Stimulated activated CD4-positive, alpha-beta T cell treated with anti-CD3 and anti-CD28 coated beads, Interleukin-1b, Interleukin-23, amount 100 ng/mL, for 4 hours (primary cell): ENCODE measurements around the gene ZHX3.

Experiments used
- DNase-seq, 2 donors: peaks; one replicate each; pipeline ENCODE4 v3.0.0-alpha.2; 2020; ENCODE audit warnings: low read depth in 2 of 2

Gene ZHX3

GRCh38 chr20:41171736-41172295 is 145.7 kb downstream of the ZHX3 start:
- no peak for DNase-seq

GRCh38 chr20:41170386-41171105 is 147.0 kb downstream of the ZHX3 start:
- DNase-seq = no peak

GRCh38 chr20:41169791-41170351 is 147.7 kb downstream of the ZHX3 start:
- DNase-seq = no peak

- DNase-seq = no peak
Measured at GRCh38 chr20:41169162-41169690, 148.3 kb downstream of the ZHX3 start.

GRCh38 chr20:41168281-41169161 is 149.0 kb downstream of the ZHX3 start:
- DNase-seq = no peak

GRCh38 chr20:41167481-41168253 is 149.9 kb downstream of the ZHX3 start:
- no peak for DNase-seq

GRCh38 chr20:41167118-41167470 is 150.4 kb downstream of the ZHX3 start:
- no peak for DNase-seq

- DNase-seq = no peak
Measured at GRCh38 chr20:41166201-41167117, 151.1 kb downstream of the ZHX3 start.

GRCh38 chr20:41165001-41165882 is 152.3 kb downstream of the ZHX3 start:
- DNase-seq = no peak

GRCh38 chr20:41163821-41164220 is 153.7 kb downstream of the ZHX3 start:
- no peak for DNase-seq

GRCh38 chr20:41162396-41162795 is 155.1 kb downstream of the ZHX3 start:
- DNase-seq = no peak

- no peak for DNase-seq
Measured at GRCh38 chr20:41161886-41162285, 155.6 kb downstream of the ZHX3 start.

GRCh38 chr20:41160686-41161085 is 156.8 kb downstream of the ZHX3 start:
- no peak for DNase-seq

- no peak for DNase-seq
Measured at GRCh38 chr20:41159547-41159946, 158.0 kb downstream of the ZHX3 start.

GRCh38 chr20:41158082-41158625 is 159.4 kb downstream of the ZHX3 start:
- no peak for DNase-seq

- no peak for DNase-seq
Measured at GRCh38 chr20:41155261-41155660, 162.3 kb downstream of the ZHX3 start.

- DNase-seq = no peak
Measured at GRCh38 chr20:41154436-41155176, 162.9 kb downstream of the ZHX3 start.

GRCh38 chr20:41152108-41152757 is 165.3 kb downstream of the ZHX3 start:
- DNase-seq = no peak
